Measurements from ENCODE around the gene ADAR.

ADAR gene

GRCh38 chr1:154583773-154584172 is 24.2 kb downstream of the ADAR start:
- DNase-seq (ENCODE audit: low spot score): no peak

GRCh38 chr1:154582885-154583284 is 25.1 kb downstream of the ADAR start:
- DNase-seq (ENCODE audit: low spot score): no peak

- no peak for DNase-seq (ENCODE audit: low spot score)
Observed at GRCh38 chr1:154581766-154582165, 26.2 kb downstream of the ADAR start.

- no peak for DNase-seq (ENCODE audit: low spot score)
Observed at GRCh38 chr1:154579374-154579773, 28.6 kb downstream of the ADAR start.

GRCh38 chr1:154578058-154578418 is 29.9 kb downstream of the ADAR start:
- no peak for DNase-seq (ENCODE audit: low spot score)

GRCh38 chr1:154577346-154578057 is 30.5 kb downstream of the ADAR start:
- no peak for DNase-seq (ENCODE audit: low spot score)

GRCh38 chr1:154575951-154576566 is 31.9 kb downstream of the ADAR start:
- no peak for DNase-seq (ENCODE audit: low spot score)

GRCh38 chr1:154575147-154575927 is 32.6 kb downstream of the ADAR start:
- DNase-seq (ENCODE audit: low spot score): peak; percentile 34

GRCh38 chr1:154574716-154575115 is 33.3 kb downstream of the ADAR start:
- DNase-seq (ENCODE audit: low spot score): no peak

- DNase-seq (ENCODE audit: low spot score): peak; percentile 53
Observed at GRCh38 chr1:154573168-154573510, 34.8 kb downstream of the ADAR start.

- no peak for DNase-seq (ENCODE audit: low spot score)
Observed at GRCh38 chr1:154572468-154573167, 35.4 kb downstream of the ADAR start.

- no peak for DNase-seq (ENCODE audit: low spot score)
Observed at GRCh38 chr1:154571964-154572288, 36.1 kb downstream of the ADAR start.

- DNase-seq (ENCODE audit: low spot score): no peak
Observed at GRCh38 chr1:154571244-154571963, 36.6 kb downstream of the ADAR start.

GRCh38 chr1:154568157-154568815 is 39.7 kb downstream of the ADAR start:
- DNase-seq (ENCODE audit: low spot score): no peak

- peak; percentile 68 for DNase-seq (ENCODE audit: low spot score)
Observed at GRCh38 chr1:154567386-154568156, 40.4 kb downstream of the ADAR start, which contains the start of gene CHRNB2. Gene CHRNB2, plus strand, starts transcription at chr1:154567778. Its CDS starts 267 bp downstream, at chr1:154568045.

- DNase-seq (ENCODE audit: low spot score): no peak
Observed at GRCh38 chr1:154565876-154566275, 42.1 kb downstream of the ADAR start.

GRCh38 chr1:154559466-154560044 is 48.4 kb downstream of the ADAR start:
- peak; percentile 92 for DNase-seq (ENCODE audit: low spot score)

- DNase-seq (ENCODE audit: low spot score): peak; percentile 99
Observed at GRCh38 chr1:154558720-154559465, 49.1 kb downstream of the ADAR start.

- no peak for DNase-seq (ENCODE audit: low spot score)
Observed at GRCh38 chr1:154557939-154558719, 49.9 kb downstream of the ADAR start, which contains the start of gene UBE2Q1. Gene UBE2Q1, minus strand, starts transcription at chr1:154558662. Its CDS starts 109 bp downstream, at chr1:154558553.
